Measurements from ENCODE around the gene UNC93A.
"Not testable (repeated sequence)": the region's sequence is repeated elsewhere in the genome, so short reads cannot be mapped to it uniquely, and the experiment has no call there.

Gene UNC93A

DNA sequence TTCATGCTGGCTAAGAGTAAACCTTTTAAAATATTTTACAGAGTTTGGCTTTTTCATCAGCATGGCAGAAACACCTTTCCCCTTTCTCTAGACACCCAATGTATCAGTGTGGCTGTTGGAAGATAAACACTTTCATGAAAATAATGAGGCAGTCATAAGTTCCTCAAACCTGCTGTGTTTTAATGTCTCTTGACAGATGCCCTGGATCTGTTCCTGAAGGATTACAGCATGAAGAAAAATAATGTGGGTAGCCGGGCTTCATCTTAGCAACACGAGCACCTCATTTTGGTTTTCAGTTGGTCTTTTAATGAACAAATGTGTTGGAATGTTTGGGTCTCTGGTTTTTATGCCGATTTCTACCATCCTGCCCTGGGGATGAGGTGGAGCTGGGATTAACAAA lies 45.5 kb upstream of the UNC93A start:
- Histone ChIP-seq H3K4me3 (replicated peaks; ENCODE audit: low read depth, low read length) (no peak overlapping the region), H3K36me3 (ENCODE audit: control insufficient read depth, insufficient read depth, low read length) (no peaks in the 10 kb centered on the region), H3K27me3 (replicated peaks; ENCODE audit: control insufficient read depth, insufficient read depth, low read length) (no peaks in the 10 kb centered on the region; the same call in 1 of the 2 replicates)
- TF ChIP-seq, protein P1, sequence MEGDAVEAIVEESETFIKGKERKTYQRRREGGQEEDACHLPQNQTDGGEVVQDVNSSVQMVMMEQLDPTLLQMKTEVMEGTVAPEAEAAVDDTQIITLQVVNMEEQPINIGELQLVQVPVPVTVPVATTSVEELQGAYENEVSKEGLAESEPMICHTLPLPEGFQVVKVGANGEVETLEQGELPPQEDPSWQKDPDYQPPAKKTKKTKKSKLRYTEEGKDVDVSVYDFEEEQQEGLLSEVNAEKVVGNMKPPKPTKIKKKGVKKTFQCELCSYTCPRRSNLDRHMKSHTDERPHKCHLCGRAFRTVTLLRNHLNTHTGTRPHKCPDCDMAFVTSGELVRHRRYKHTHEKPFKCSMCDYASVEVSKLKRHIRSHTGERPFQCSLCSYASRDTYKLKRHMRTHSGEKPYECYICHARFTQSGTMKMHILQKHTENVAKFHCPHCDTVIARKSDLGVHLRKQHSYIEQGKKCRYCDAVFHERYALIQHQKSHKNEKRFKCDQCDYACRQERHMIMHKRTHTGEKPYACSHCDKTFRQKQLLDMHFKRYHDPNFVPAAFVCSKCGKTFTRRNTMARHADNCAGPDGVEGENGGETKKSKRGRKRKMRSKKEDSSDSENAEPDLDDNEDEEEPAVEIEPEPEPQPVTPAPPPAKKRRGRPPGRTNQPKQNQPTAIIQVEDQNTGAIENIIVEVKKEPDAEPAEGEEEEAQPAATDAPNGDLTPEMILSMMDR (IDR thresholded peaks at IDR 0.05; ENCODE audit: insufficient read depth, low read length, poor library complexity, severe bottlenecking): no peak
- DNase-seq (ENCODE audit: extremely low read depth, insufficient read length): no peak

- no peaks in the 10 kb centered on the region for H3K36me3 ChIP-seq (ENCODE audit: control insufficient read depth, insufficient read depth, low read length)
- H3K27me3 ChIP-seq (replicated peaks; ENCODE audit: control insufficient read depth, insufficient read depth, low read length): no peaks in the 10 kb centered on the region; the same call in 1 of the 2 replicates
- TF ChIP-seq, protein P1 (IDR thresholded peaks at IDR 0.05; ENCODE audit: insufficient read depth, low read length, poor library complexity, severe bottlenecking): no peak
- H3K4me3 ChIP-seq (replicated peaks; ENCODE audit: low read depth, low read length): no peak overlapping the region
- DNase-seq (ENCODE audit: extremely low read depth, insufficient read length): no peak
Observed at GRCh38 chr6:167247814-167248595, 43.1 kb upstream of the UNC93A start.

- not testable (repeated sequence) for H3K4me3 ChIP-seq (replicated peaks; ENCODE audit: low read depth, low read length); H3K36me3 ChIP-seq (ENCODE audit: control insufficient read depth, insufficient read depth, low read length); H3K27me3 ChIP-seq (replicated peaks; ENCODE audit: control insufficient read depth, insufficient read depth, low read length); DNase-seq (ENCODE audit: extremely low read depth, insufficient read length)
Observed at GRCh38 chr6:167248878-167249455, 42.1 kb upstream of the UNC93A start.

- DNase-seq (ENCODE audit: extremely low read depth, insufficient read length): no peak
- no peak overlapping the region for H3K4me3 ChIP-seq (replicated peaks; ENCODE audit: low read depth, low read length)
- TF ChIP-seq, protein P1 (IDR thresholded peaks at IDR 0.05; ENCODE audit: insufficient read depth, low read length, poor library complexity, severe bottlenecking): no peak
- H3K36me3 ChIP-seq (ENCODE audit: control insufficient read depth, insufficient read depth, low read length): no peaks in the 10 kb centered on the region
- no peaks in the 10 kb centered on the region; the same call in 1 of the 2 replicates for H3K27me3 ChIP-seq (replicated peaks; ENCODE audit: control insufficient read depth, insufficient read depth, low read length)
Observed at GRCh38 chr6:167252271-167252670, 38.8 kb upstream of the UNC93A start.

GRCh38 chr6:167255918-167256553 lies 35.1 kb upstream of the UNC93A start:
- Histone ChIP-seq H3K27me3 (replicated peaks; ENCODE audit: control insufficient read depth, insufficient read depth, low read length) (no peaks in the 10 kb centered on the region; the same call in 1 of the 2 replicates), H3K36me3 (ENCODE audit: control insufficient read depth, insufficient read depth, low read length) (no peaks in the 10 kb centered on the region), H3K4me3 (replicated peaks; ENCODE audit: low read depth, low read length) (no peak overlapping the region)
- DNase-seq (ENCODE audit: extremely low read depth, insufficient read length): no peak
- TF ChIP-seq, protein P1 (IDR thresholded peaks at IDR 0.05; ENCODE audit: insufficient read depth, low read length, poor library complexity, severe bottlenecking): peak; percentile 4

DNA sequence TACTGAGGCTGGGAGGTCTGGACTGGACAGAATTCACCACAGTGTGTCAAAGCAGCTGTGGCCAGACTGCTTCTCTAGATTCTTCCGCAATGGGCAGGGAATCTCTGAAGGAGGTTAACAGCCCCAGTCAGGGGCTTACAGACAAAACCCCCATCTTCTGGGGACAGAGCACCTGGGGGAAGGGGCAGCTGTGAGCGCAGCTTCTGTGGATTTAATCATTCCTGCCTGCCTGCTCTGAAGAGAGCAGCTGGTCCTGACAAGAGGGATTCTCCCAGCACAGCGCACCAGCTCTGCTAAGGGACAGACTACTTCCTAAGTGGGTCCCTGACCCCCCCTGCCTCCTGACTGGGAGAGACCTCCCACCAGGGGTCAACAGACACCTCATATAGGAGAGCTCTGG lies 32.5 kb upstream of the UNC93A start:
- no peaks in the 10 kb centered on the region for H3K27me3 ChIP-seq (replicated peaks; ENCODE audit: control insufficient read depth, insufficient read depth, low read length)
- no peak for DNase-seq (ENCODE audit: extremely low read depth, insufficient read length)
- H3K4me3 ChIP-seq (replicated peaks; ENCODE audit: low read depth, low read length): no peak overlapping the region
- H3K36me3 ChIP-seq (ENCODE audit: control insufficient read depth, insufficient read depth, low read length): no peaks in the 10 kb centered on the region
- TF ChIP-seq, protein P1 (IDR thresholded peaks at IDR 0.05; ENCODE audit: insufficient read depth, low read length, poor library complexity, severe bottlenecking): no peak

- not testable (repeated sequence) for DNase-seq (ENCODE audit: extremely low read depth, insufficient read length); H3K27me3 ChIP-seq (replicated peaks; ENCODE audit: control insufficient read depth, insufficient read depth, low read length); H3K4me3 ChIP-seq (replicated peaks; ENCODE audit: low read depth, low read length); H3K36me3 ChIP-seq (ENCODE audit: control insufficient read depth, insufficient read depth, low read length)
Observed at GRCh38 chr6:167266057-167266829, 24.9 kb upstream of the UNC93A start.
